Adrenal gland (tissue), 5 donors: ENCODE measurements around the gene ALG9.

ENCODE experiments used
- POLR2A ChIP-seq, 2 donors: fragments of 450-650 bp; IDR thresholded peaks; one replicate each; pipeline ENCODE4 v1.6.1; 2017; ENCODE audit warnings: antibody characterized with exemption in 2 of 2, mild to moderate bottlenecking in 2 of 2, moderate library complexity in 1 of 2
- TF ChIP-seq, protein P1 (sequence below), 6 experiments: fragments of 450-650 bp in 4 of 6; fragments of 200-600 bp in 2 of 6; sonication (generic) in 1 of 6; IDR thresholded peaks; 1 replicate in 5 of 6; 2 replicates in 1 of 6; pipeline versions ENCODE4 v1.5.1 to v1.8.0; 2016 to 2021; ENCODE audit warnings: antibody characterized with exemption in 6 of 6, mild to moderate bottlenecking in 2 of 6, moderate library complexity in 1 of 6
- donor health status: DM: no; HTN: no; CAD: no.

DNA sequence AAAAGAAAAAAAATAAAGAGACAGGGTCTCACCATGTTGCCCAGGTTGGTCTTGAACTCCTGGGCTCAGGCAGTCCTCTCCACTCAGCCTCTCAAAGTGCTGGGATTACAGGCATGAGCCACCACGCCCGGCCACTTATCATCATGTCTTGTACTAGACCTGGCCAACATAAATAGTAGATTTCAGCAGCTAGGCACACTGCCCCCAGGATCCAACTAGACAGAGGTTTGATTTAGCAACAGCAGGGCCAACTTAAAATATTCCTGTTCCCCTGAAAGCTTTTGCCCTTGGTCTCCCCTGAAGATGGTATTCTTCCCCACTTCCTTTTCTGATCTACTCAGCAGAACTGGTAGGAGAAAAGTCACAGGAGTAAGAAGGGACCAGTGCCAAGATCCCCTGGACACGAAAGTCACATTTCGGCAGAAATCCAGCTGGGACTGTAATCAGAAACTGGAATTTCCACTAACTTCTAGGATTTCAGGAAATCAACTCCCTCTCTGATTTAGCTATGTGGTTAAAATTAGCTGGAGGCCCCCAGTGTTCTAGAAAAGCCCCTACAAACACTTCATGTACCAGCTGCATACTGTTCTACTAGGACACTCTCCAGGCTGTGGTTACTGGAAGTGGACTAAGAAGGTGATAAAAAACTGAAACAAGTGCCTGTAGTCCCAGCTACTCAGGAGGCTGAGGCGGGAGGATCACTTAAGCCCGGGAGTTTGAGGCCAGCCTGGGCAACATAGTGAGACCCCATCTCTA is 96.2 kb downstream of the ALG9 start:
- TF ChIP-seq, protein P1, sequence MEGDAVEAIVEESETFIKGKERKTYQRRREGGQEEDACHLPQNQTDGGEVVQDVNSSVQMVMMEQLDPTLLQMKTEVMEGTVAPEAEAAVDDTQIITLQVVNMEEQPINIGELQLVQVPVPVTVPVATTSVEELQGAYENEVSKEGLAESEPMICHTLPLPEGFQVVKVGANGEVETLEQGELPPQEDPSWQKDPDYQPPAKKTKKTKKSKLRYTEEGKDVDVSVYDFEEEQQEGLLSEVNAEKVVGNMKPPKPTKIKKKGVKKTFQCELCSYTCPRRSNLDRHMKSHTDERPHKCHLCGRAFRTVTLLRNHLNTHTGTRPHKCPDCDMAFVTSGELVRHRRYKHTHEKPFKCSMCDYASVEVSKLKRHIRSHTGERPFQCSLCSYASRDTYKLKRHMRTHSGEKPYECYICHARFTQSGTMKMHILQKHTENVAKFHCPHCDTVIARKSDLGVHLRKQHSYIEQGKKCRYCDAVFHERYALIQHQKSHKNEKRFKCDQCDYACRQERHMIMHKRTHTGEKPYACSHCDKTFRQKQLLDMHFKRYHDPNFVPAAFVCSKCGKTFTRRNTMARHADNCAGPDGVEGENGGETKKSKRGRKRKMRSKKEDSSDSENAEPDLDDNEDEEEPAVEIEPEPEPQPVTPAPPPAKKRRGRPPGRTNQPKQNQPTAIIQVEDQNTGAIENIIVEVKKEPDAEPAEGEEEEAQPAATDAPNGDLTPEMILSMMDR (IDR thresholded peaks at IDR 0.05), result no peak
- no peak for TF ChIP-seq POLR2A (IDR thresholded peaks at IDR 0.05)
